Tibial nerve (tissue), 4 donors: ENCODE measurements around the gene TNRC6C. TPM values are rescaled to one million over a fixed set of nuclear protein-coding genes. Genes with fewer than 3 reads are reported as not detected.

Experiments
- DNase-seq, 2 donors: peaks; one replicate each; pipeline ENCODE4 v3.0.0-alpha.2; 2019; ENCODE audit warnings: low spot score in 2 of 2
- H3K27ac ChIP-seq, 4 donors: fragments of 200-600 bp; sonication (generic) in 3 of 4; one replicate each; pipeline ENCODE4 v1.5.1; 2017 to 2019; ENCODE audit warnings: mild to moderate bottlenecking in 1 of 4
- H3K27me3 ChIP-seq, 2 donors: fragments of 200-600 bp; sonication (generic) in 1 of 2; one replicate each; pipeline versions ENCODE4 v1.5.1 to v1.6.0; 2017 to 2019
- H3K36me3 ChIP-seq, 3 donors: fragments of 200-600 bp; sonication (generic); one replicate each; pipeline ENCODE4 v1.5.1; 2018 to 2019
- H3K4me1 ChIP-seq, 4 donors: fragments of 200-600 bp; sonication (generic) in 3 of 4; one replicate each; pipeline ENCODE4 v1.5.1; 2017 to 2019
- H3K4me3 ChIP-seq, 4 donors: fragments of 200-600 bp; sonication (generic) in 3 of 4; one replicate each; pipeline ENCODE4 v1.5.1; 2017 to 2019; ENCODE audit warnings: mild to moderate bottlenecking in 1 of 4, moderate library complexity in 1 of 4
- H3K9me3 ChIP-seq, 4 donors: fragments of 200-600 bp; sonication (generic) in 3 of 4; one replicate each; pipeline ENCODE4 v1.5.1; 2017 to 2019
- EP300 ChIP-seq, 2 donors: sonication (generic); formaldehyde crosslinking; IDR thresholded peaks; one replicate each; pipeline ENCODE4 v1.6.1; 2017; ENCODE audit warnings: antibody characterized with exemption in 2 of 2, mild to moderate bottlenecking in 1 of 2
- POLR2A ChIP-seq, 2 donors: fragments of 450-650 bp; IDR thresholded peaks; one replicate each; pipeline ENCODE4 v1.6.1; 2017; ENCODE audit warnings: antibody characterized with exemption in 2 of 2, mild to moderate bottlenecking in 2 of 2, moderate library complexity in 2 of 2
- WGBS, 2 donors: methylation state at CpG; one replicate each; pipeline ENCODE4 v1.1.5; 2018; 5-methylcytosine and 5-hydroxymethylcytosine counted together
- total RNA-seq, 4 donors: library from RNA; depleted of rRNA; stranded (reverse); fragments of >200 nt; gene quantifications; one replicate each; pipeline ENCODE4 v1.1.0, GENCODE V29; 2016
- TF ChIP-seq, protein P1 (sequence below), 5 experiments: fragments of 200-600 bp in 3 of 5; fragments of 450-650 bp in 2 of 5; sonication (generic) in 3 of 5; IDR thresholded peaks; one replicate each; pipeline ENCODE4 v1.5.1; 2016 to 2019; ENCODE audit warnings: antibody characterized with exemption in 5 of 5, mild to moderate bottlenecking in 3 of 5, moderate library complexity in 2 of 5

The TNRC6C gene
- total RNA-seq, 4 donors from 2014 or later: 24.0 to 43.5 (median 34.3) TPM

DNA sequence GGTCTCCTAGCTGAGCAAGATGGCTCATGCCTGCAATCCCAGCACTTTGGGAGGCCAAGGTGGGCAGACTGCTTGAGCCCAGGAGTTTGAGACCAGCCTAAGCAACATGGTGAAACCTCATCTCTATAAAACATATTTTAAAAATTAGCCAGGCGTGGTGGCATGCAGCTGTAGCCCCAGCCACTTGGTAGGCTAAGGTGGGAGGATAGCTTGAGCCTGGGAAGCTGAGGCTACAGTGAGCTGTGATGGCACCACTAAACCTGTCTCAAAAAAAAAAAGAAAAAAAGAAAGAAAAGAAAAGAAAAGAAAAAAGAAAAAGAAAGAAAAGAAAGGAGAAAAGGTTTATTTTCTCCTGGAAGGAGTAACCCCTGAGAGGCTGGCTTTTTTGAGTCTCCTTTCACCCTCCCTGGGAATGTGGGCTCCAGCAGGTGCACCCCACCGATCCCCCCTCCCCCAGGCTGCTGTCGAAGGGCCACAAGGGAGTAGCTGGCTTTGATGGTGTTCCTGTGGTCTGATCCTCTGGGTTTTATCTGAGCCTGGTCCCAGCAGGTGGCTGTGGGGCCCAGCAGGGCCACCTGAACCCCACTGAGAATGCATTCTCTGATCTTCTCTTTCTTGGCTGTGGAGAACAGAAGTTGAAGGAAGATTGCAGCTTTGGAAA is 29.9 kb upstream of the TNRC6C start:
- no peak for DNase-seq
- WGBS, 2 donors: 70 to 77% methylated on average over 3 of the region's 3 CpGs
- Histone ChIP-seq H3K27ac (no peak overlapping the region), H3K27me3 (no peaks in the 10 kb centered on the region), H3K4me3 (no peak overlapping the region), H3K9me3 (no peaks in the 10 kb centered on the region), H3K36me3 (no peaks in the 10 kb centered on the region), H3K4me1 (peaks cover 0 to 22% (median 13%) of the 10 kb centered on the region in 4 donors)
- TF ChIP-seq, protein P1, sequence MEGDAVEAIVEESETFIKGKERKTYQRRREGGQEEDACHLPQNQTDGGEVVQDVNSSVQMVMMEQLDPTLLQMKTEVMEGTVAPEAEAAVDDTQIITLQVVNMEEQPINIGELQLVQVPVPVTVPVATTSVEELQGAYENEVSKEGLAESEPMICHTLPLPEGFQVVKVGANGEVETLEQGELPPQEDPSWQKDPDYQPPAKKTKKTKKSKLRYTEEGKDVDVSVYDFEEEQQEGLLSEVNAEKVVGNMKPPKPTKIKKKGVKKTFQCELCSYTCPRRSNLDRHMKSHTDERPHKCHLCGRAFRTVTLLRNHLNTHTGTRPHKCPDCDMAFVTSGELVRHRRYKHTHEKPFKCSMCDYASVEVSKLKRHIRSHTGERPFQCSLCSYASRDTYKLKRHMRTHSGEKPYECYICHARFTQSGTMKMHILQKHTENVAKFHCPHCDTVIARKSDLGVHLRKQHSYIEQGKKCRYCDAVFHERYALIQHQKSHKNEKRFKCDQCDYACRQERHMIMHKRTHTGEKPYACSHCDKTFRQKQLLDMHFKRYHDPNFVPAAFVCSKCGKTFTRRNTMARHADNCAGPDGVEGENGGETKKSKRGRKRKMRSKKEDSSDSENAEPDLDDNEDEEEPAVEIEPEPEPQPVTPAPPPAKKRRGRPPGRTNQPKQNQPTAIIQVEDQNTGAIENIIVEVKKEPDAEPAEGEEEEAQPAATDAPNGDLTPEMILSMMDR (IDR thresholded peaks at IDR 0.05): no peak
- no peak for TF ChIP-seq EP300 (IDR thresholded peaks at IDR 0.05)
- no peak for TF ChIP-seq POLR2A (IDR thresholded peaks at IDR 0.05)

DNA sequence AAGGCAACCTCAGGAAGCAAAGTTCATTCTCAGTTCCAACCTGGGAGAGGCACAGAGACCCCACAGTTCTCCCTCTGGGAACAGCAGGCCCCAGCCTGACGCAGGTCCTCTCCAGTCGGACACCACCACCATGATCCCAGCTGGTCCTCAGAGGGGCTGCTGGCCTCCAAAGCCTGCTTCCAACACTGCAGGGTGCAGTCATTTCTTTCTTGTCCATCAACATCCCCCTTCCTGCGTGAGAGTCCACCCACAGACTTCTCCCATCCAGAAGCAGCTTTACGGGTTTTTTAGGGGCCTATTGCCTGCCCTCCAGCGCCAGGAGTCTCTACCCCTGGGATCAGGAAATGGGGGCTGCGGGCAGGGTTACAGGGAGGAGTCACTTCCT is 29.3 kb upstream of the TNRC6C start:
- H3K4me3 ChIP-seq: no peak overlapping the region
- no peak overlapping the region for H3K27ac ChIP-seq
- no peaks in the 10 kb centered on the region for H3K9me3 ChIP-seq
- no peaks in the 10 kb centered on the region for H3K36me3 ChIP-seq
- no peak for DNase-seq
- TF ChIP-seq EP300 (IDR thresholded peaks at IDR 0.05) (no peak), POLR2A (IDR thresholded peaks at IDR 0.05) (no peak)
- TF ChIP-seq, protein P1 (IDR thresholded peaks at IDR 0.05): no peak
- WGBS, 2 donors: 89% methylated on average over 6 of the region's 6 CpGs
- H3K27me3 ChIP-seq: no peaks in the 10 kb centered on the region
- H3K4me1 ChIP-seq: peaks cover 0 to 22% (median 13%) of the 10 kb centered on the region in 4 donors

DNA sequence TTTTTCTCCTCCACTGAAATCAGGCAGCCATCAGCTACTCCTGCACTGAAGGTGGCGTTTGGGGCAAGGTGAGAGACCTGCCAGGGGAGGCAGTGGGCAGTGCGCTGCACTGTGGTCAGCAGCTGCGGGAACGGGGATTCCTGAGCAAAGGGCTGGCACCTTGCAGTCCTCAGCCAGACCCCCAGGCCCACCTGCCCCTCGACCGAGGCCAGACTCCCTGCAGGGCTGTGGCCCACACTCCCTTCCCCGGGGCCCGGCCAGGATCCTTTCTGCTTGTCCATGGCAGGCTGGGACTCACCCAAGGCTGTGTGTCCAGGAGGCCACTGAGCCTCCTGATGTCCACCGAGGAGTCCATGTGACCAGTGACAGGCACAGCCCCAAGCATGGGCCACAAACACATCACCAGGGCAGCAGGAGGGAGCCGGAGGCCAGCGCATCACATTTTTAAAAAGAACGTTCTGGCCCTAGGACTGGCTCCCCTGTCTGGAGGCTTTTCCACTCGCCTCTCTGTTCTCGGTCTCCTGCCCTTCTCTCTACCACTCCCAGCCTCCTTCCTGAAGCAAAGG is 28.5 kb upstream of the TNRC6C start:
- H3K27me3 ChIP-seq: no peaks in the 10 kb centered on the region
- no peaks in the 10 kb centered on the region for H3K9me3 ChIP-seq
- H3K27ac ChIP-seq: no peak overlapping the region
- no peak for TF ChIP-seq EP300 (IDR thresholded peaks at IDR 0.05)
- TF ChIP-seq POLR2A (IDR thresholded peaks at IDR 0.05): no peak
- TF ChIP-seq, protein P1 (IDR thresholded peaks at IDR 0.05): no peak
- no peak for DNase-seq
- 86 to 95% methylated on average over 9 to 14 of the region's 14 CpGs for WGBS, 2 donors
- no peaks in the 10 kb centered on the region for H3K36me3 ChIP-seq
- H3K4me3 ChIP-seq: no peak overlapping the region
- peaks cover 0 to 15% (median 6%) of the 10 kb centered on the region in 4 donors for H3K4me1 ChIP-seq

DNA sequence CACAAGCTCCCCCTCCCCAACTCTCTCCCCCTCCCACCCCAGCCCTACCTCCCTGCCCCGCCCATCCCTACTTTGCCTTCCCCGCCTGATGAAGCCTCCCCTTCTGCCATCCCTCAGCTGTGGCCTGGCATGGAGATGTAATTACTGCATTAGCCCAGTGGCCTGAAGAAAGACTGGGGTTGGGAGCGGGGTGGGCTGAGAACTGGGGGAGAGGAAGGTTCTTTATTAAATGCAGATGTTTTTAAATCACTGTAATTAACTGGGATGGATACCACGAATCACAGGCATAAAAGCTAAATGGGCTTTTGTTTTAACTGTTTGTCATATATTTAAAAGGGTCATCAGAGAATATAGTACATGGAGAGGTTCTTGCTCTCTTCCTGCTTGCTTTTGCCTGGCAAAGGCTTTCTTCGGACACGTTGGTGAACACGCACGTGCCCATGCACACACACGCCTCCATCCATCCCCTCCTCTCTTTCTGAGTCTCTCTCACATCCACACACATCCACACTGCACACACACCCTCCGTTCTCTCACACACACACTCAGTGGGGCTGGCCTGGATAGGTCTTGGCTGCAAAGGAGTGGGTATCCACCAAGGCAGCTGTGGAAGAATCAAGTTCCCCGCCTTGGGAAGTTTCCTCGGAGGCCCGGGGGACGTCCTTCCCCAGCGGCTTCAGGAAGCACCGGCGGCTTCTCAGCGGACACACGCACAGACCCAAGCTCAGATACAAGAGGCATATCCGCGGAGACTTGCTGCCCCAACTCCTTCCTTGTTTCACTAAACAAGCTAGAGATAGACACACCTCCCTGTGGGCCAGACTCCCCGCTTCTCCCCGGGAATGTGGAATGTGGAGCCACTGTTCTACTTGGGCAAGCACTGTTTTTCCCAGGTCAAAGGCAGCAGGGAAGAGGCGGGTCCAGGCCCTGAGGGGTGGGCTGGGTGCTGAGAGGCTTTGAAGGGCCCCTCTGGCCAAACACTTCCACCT is 27.4 kb upstream of the TNRC6C start:
- Histone ChIP-seq H3K4me1 (peaks cover 0 to 9% (median 3%) of the 10 kb centered on the region in 4 donors), H3K9me3 (no peaks in the 10 kb centered on the region), H3K36me3 (no peaks in the 10 kb centered on the region), H3K4me3 (no peak overlapping the region), H3K27me3 (no peaks in the 10 kb centered on the region), H3K27ac (no peak overlapping the region)
- TF ChIP-seq POLR2A (IDR thresholded peaks at IDR 0.05) (no peak), EP300 (IDR thresholded peaks at IDR 0.05) (no peak)
- TF ChIP-seq, protein P1 (IDR thresholded peaks at IDR 0.05): no peak
- no peak for DNase-seq
- 41 to 47% methylated on average over 24 of the region's 24 CpGs for WGBS, 2 donors
